K562 (cell line): ENCODE data around the gene KBTBD13. TPM values are rescaled to one million over a fixed set of nuclear protein-coding genes. Genes with fewer than 3 reads are reported as not detected.

Source experiments
- ARID3A ChIP-seq: IDR thresholded peaks from 2 replicates; pipeline ENCODE4 v1.6.1; 2012; ENCODE audit warnings: low read depth, low read length, improper control_type of control experiment, borderline replicate concordance
- BCOR ChIP-seq: fragments of 450-650 bp; IDR thresholded peaks from 2 replicates; pipeline ENCODE4 v1.6.1; 2016
- CHCHD3 ChIP-seq: fragments of 250-450 bp; sonication (Bioruptor Pico); IDR thresholded peaks from 2 replicates; pipeline ENCODE4 v2.1.2; 2022; ENCODE audit warnings: mild to moderate bottlenecking
- DMBX1 ChIP-seq: fragments of 250-450 bp; sonication (Bioruptor Pico); IDR thresholded peaks from 2 replicates; pipeline ENCODE4 v1.8.0; 2022; ENCODE audit warnings: inconsistent platforms, mild to moderate bottlenecking, moderate library complexity, borderline replicate concordance
- ELF2 ChIP-seq: fragments of 250-450 bp; sonication (Bioruptor Pico); IDR thresholded peaks from 2 replicates; pipeline ENCODE4 v1.5.0; 2021; ENCODE audit warnings: mild to moderate bottlenecking
- FIP1L1 ChIP-seq: fragments of 200-400 bp; formaldehyde crosslinking; IDR thresholded peaks from 2 replicates; pipeline ENCODE4 v1.6.1; 2018; ENCODE audit warnings: mild to moderate bottlenecking, low read depth, low read length; ENCODE audit not compliant: poor library complexity, severe bottlenecking
- HMGN3 ChIP-seq: IDR thresholded peaks from 2 replicates; pipeline ENCODE4 v1.6.1; 2011; ENCODE audit warnings: borderline replicate concordance, low read depth, mild to moderate bottlenecking, mixed read lengths, low read length; ENCODE audit not compliant: insufficient read length; ENCODE audit errors: extremely low read depth
- NUFIP1 ChIP-seq: fragments of 450-650 bp; IDR thresholded peaks from 2 replicates; pipeline ENCODE4 v1.6.1; 2018; ENCODE audit not compliant: partially characterized antibody
- TCF7L2 ChIP-seq: fragments of 150-350 bp; IDR thresholded peaks from 2 replicates; pipeline ENCODE4 v1.6.1; 2016; ENCODE audit warnings: low read depth, mild to moderate bottlenecking, low read length, moderate library complexity
- ZBTB1 ChIP-seq: sonication (generic); formaldehyde crosslinking; IDR thresholded peaks from 2 replicates; pipeline ENCODE4 v1.8.1; 2023; ENCODE audit warnings: missing genetic modification reagents, low read depth, mild to moderate bottlenecking, borderline replicate concordance
- ZNF12 ChIP-seq: sonication (generic); formaldehyde crosslinking; IDR thresholded peaks from 2 replicates; pipeline ENCODE4 v1.4.0; 2020; ENCODE audit warnings: mild to moderate bottlenecking, missing genetic modification reagents
- polyA plus RNA-seq, 8 experiments: library from polyadenylated mRNA; depleted of rRNA in 4 of 8; stranded (reverse) in 5 of 8; unstranded in 3 of 8; fragments of >200 nt; fragmentation: Nextera tagmentation in 2 of 8; fragmentation: Illumina TruSeq in 1 of 8; extraction: Ambion mirVana in 2 of 8; extraction: Trizol in 1 of 8; gene quantifications; 2 replicates each; pipeline versions ENCODE4 v1.2.1 to v1.2.3, GENCODE V29; 2011 to 2014; ENCODE audit warnings: inconsistent platforms in 1 of 8, missing spikeins in 1 of 8
- total RNA-seq, 7 experiments: library from RNA; depleted of rRNA in 6 of 7; stranded (reverse); fragments of >200 nt in 6 of 7; fragmentation: Illumina TruSeq in 2 of 7; extraction: Trizol in 2 of 7; gene quantifications; 2 replicates each; pipeline versions ENCODE4 v1.2.1 to v1.2.3, GENCODE V29; 2011 to 2021; ENCODE audit warnings: low replicate concordance in 1 of 7

Gene KBTBD13
- total and polyA plus RNA-seq, 9 of the 15 experiments (the other 6 are each of a cell fraction or from before 2014, with no cell fraction given) = 0.07 to 0.13 (median 0.10) TPM; not detected in 3

- no peak for TF ChIP-seq DMBX1 (CRISPR knock-in tag)
- TF ChIP-seq ELF2 (CRISPR knock-in tag) = no peak
- TF ChIP-seq TCF7L2 = no peak
- no peak for TF ChIP-seq FIP1L1
- no peak for TF ChIP-seq ZNF12 (CRISPR knock-in tag)
- peak; percentile 60 for TF ChIP-seq BCOR
- TF ChIP-seq HMGN3 = peak; percentile 67
- TF ChIP-seq ZBTB1 (CRISPR knock-in tag) = peak; percentile 58; the same call in 1 of the 2 replicates
- TF ChIP-seq ARID3A = no peak
- TF ChIP-seq CHCHD3 (CRISPR knock-in tag) = no peak
- TF ChIP-seq NUFIP1 = no peak
Observed at GRCh38 chr15:65028921-65029735, 47.4 kb upstream of the KBTBD13 start, which contains the start of gene MTFMT (continued).
